C4-2B (cell line): Measurements from ENCODE around the gene SIK1.
"Not testable (repeated sequence)": the region's sequence is repeated elsewhere in the genome, so short reads cannot be mapped to it uniquely, and the experiment has no call there.

Source experiments
- ZFX ChIP-seq: fragments of 450-650 bp; IDR thresholded peaks from 2 replicates; pipeline ENCODE4 v1.6.1; 2017
- TF ChIP-seq, protein P1 (sequence below): fragments of 450-650 bp; conservative IDR thresholded peaks from 2 replicates; pipeline ENCODE4 v1.5.1; 2017; ENCODE audit warnings: mild to moderate bottlenecking

GRCh38 chr21:43399136-43399535, 27.8 kb downstream of the SIK1 start:
- TF ChIP-seq, protein P1, sequence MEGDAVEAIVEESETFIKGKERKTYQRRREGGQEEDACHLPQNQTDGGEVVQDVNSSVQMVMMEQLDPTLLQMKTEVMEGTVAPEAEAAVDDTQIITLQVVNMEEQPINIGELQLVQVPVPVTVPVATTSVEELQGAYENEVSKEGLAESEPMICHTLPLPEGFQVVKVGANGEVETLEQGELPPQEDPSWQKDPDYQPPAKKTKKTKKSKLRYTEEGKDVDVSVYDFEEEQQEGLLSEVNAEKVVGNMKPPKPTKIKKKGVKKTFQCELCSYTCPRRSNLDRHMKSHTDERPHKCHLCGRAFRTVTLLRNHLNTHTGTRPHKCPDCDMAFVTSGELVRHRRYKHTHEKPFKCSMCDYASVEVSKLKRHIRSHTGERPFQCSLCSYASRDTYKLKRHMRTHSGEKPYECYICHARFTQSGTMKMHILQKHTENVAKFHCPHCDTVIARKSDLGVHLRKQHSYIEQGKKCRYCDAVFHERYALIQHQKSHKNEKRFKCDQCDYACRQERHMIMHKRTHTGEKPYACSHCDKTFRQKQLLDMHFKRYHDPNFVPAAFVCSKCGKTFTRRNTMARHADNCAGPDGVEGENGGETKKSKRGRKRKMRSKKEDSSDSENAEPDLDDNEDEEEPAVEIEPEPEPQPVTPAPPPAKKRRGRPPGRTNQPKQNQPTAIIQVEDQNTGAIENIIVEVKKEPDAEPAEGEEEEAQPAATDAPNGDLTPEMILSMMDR = not testable (repeated sequence)
- not testable (repeated sequence) for TF ChIP-seq ZFX
